B cell (primary cell): Measurements from ENCODE around the gene VPS13A.
"Not testable (repeated sequence)": the region's sequence is repeated elsewhere in the genome, so short reads cannot be mapped to it uniquely, and the experiment has no call there.

Experiments
- CTCF ChIP-seq: fragments of 200-600 bp; IDR thresholded peaks from one replicate; pipeline ENCODE4 v1.8.0; 2022; ENCODE audit warnings: antibody characterized with exemption, mild to moderate bottlenecking
- EZH2 ChIP-seq: IDR thresholded peaks from 2 replicates; pipeline ENCODE4 v1.6.1; 2012; ENCODE audit warnings: borderline replicate concordance, low read depth, mild to moderate bottlenecking, moderate library complexity, low read length; ENCODE audit not compliant: insufficient read depth, poor library complexity, severe bottlenecking

GRCh38 chr9:77441124-77441523 is 263.8 kb downstream of the VPS13A start:
- not testable (repeated sequence) for TF ChIP-seq CTCF, EZH2
